HepG2 (cell line): ENCODE results near the gene JUND. TPM values are rescaled to one million over a fixed set of nuclear protein-coding genes. Genes with fewer than 3 reads are reported as not detected.

Experiments
- ERF ChIP-seq: IDR thresholded peaks from 2 replicates; pipeline ENCODE4 v1.6.1; 2018; ENCODE audit warnings: missing biosample characterization, missing genetic modification reagents
- HIVEP1 ChIP-seq: sonication (generic); formaldehyde crosslinking; IDR thresholded peaks from 2 replicates; pipeline ENCODE4 v1.4.0; 2020; ENCODE audit warnings: mild to moderate bottlenecking, missing genetic modification reagents
- IRF1 ChIP-seq: sonication (generic); formaldehyde crosslinking; IDR thresholded peaks from 2 replicates; pipeline ENCODE4 v1.4.0; 2020; ENCODE audit warnings: low read depth, mild to moderate bottlenecking, missing genetic modification reagents
- MATR3 ChIP-seq: sonication (generic); formaldehyde crosslinking; IDR thresholded peaks from 2 replicates; pipeline ENCODE4 v1.4.0; 2020; ENCODE audit warnings: missing genetic modification reagents
- NFAT5 ChIP-seq: sonication (generic); formaldehyde crosslinking; IDR thresholded peaks from 2 replicates; pipeline ENCODE4 v1.4.0; 2020; ENCODE audit warnings: missing genetic modification reagents
- RAD51 ChIP-seq: fragments of 450-650 bp; IDR thresholded peaks from 2 replicates; pipeline ENCODE4 v1.6.1; 2016; ENCODE audit warnings: borderline replicate concordance
- RARG ChIP-seq: sonication (generic); formaldehyde crosslinking; IDR thresholded peaks from 2 replicates; pipeline ENCODE4 v1.4.0; 2020; ENCODE audit warnings: low read depth, mild to moderate bottlenecking, missing genetic modification reagents
- TCF7 ChIP-seq: sonication (generic); IDR thresholded peaks from 2 replicates; pipeline ENCODE4 v1.6.1; 2016; ENCODE audit warnings: antibody characterized with exemption, low read depth
- ZNF20 ChIP-seq: sonication (generic); formaldehyde crosslinking; IDR thresholded peaks from 2 replicates; pipeline ENCODE4 v1.4.0; 2020; ENCODE audit warnings: mild to moderate bottlenecking, moderate library complexity, missing genetic modification reagents
- ZNF75D ChIP-seq: sonication (generic); formaldehyde crosslinking; IDR thresholded peaks from 2 replicates; pipeline ENCODE4 v1.8.1; 2023; ENCODE audit warnings: missing genetic modification reagents, mild to moderate bottlenecking, borderline replicate concordance
- polyA plus RNA-seq, 8 experiments: library from polyadenylated mRNA; depleted of rRNA in 3 of 8; stranded (reverse) in 7 of 8; unstranded in 1 of 8; fragments of >200 nt; fragmentation: Illumina TruSeq in 4 of 8; extraction: Trizol in 4 of 8; gene quantifications; 2 replicates each; pipeline versions ENCODE4 v1.2.1 to v1.2.3, GENCODE V29; 2011 to 2016; ENCODE audit warnings: low read depth in 4 of 8, missing spikeins in 1 of 8, mixed read lengths in 1 of 8; ENCODE audit not compliant: insufficient read depth in 1 of 8
- total RNA-seq, 5 experiments: library from RNA; depleted of rRNA; stranded (reverse); fragments of >200 nt; fragmentation: Illumina TruSeq; extraction: Trizol; gene quantifications; 2 replicates each; pipeline ENCODE4 v1.2.3, GENCODE V29; 2016; ENCODE audit warnings: low read depth in 1 of 5
- TF ChIP-seq, protein P1 (sequence below): sonication (generic); formaldehyde crosslinking; IDR thresholded peaks from 2 replicates; pipeline ENCODE4 v1.5.0; 2020; ENCODE audit warnings: mild to moderate bottlenecking, missing genetic modification reagents
- TF ChIP-seq, protein P2 (sequence below): sonication (generic); formaldehyde crosslinking; IDR thresholded peaks from 2 replicates; pipeline ENCODE4 v1.8.0; 2022; ENCODE audit warnings: missing genetic modification reagents, mild to moderate bottlenecking, borderline replicate concordance
- TF ChIP-seq, protein P3 (sequence below): sonication (generic); formaldehyde crosslinking; IDR thresholded peaks from 2 replicates; pipeline ENCODE4 v1.5.1; 2020; ENCODE audit warnings: missing genetic modification reagents, mild to moderate bottlenecking, borderline replicate concordance

JUND gene
- total and polyA plus RNA-seq, 2 of the 13 experiments (the other 11 are each of a cell fraction or from before 2014, with no cell fraction given) = 41.2 to 59.8 TPM

- no peak for TF ChIP-seq MATR3 (CRISPR knock-in tag)
- no peak for TF ChIP-seq NFAT5 (CRISPR knock-in tag)
- TF ChIP-seq, protein P1, sequence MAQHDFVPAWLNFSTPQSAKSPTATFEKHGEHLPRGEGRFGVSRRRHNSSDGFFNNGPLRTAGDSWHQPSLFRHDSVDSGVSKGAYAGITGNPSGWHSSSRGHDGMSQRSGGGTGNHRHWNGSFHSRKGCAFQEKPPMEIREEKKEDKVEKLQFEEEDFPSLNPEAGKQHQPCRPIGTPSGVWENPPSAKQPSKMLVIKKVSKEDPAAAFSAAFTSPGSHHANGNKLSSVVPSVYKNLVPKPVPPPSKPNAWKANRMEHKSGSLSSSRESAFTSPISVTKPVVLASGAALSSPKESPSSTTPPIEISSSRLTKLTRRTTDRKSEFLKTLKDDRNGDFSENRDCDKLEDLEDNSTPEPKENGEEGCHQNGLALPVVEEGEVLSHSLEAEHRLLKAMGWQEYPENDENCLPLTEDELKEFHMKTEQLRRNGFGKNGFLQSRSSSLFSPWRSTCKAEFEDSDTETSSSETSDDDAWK = no peak
- no peak for TF ChIP-seq ERF (CRISPR knock-in tag)
- no peak for TF ChIP-seq RAD51
- no peak for TF ChIP-seq TCF7
- TF ChIP-seq, protein P2, sequence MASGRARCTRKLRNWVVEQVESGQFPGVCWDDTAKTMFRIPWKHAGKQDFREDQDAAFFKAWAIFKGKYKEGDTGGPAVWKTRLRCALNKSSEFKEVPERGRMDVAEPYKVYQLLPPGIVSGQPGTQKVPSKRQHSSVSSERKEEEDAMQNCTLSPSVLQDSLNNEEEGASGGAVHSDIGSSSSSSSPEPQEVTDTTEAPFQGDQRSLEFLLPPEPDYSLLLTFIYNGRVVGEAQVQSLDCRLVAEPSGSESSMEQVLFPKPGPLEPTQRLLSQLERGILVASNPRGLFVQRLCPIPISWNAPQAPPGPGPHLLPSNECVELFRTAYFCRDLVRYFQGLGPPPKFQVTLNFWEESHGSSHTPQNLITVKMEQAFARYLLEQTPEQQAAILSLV (CRISPR knock-in tag) = no peak
- no peak for TF ChIP-seq ZNF20 (CRISPR knock-in tag)
- TF ChIP-seq IRF1 = no peak
- no peak for TF ChIP-seq ZNF75D (CRISPR knock-in tag)
- no peak for TF ChIP-seq RARG
- TF ChIP-seq HIVEP1 (CRISPR knock-in tag) = no peak
- TF ChIP-seq, protein P3, sequence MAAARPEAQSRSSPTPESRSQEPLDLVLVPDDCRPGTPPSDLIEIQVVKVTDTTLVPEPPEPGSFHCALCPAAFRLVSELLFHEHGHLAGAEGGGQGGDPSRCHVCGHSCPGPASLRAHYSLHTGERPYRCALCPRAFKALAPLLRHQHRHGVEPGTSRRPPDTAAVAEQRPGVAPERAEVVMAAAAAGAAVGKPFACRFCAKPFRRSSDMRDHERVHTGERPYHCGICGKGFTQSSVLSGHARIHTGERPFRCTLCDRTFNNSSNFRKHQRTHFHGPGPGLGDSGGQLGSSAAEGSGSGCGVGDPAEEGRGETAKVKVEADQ (CRISPR knock-in tag) = no peak
These were observed 18.5 kb downstream of the JUND start (continued) for GRCh38 chr19:18262917-18263316.
